ENCODE data around the gene PPP2R2B.

DNA sequence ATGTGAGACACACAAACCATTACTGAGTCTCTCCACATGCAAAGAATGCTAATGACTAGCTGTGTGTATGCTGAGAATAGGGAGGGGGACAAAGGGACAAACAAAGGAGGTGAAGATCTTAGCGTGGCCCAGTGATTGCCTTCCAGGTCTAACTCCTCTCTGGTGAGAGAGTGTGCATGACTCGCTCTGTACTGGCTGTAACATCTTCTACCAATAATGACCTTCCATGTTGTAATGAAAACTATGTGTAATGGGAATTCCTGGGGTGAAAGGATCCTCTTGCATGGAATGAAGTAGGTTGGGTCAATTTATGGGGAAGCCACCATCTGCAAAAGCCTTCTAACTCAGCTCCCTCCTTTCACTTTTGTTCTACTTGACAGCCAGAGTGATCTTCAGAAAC lies 338.1 kb downstream of the PPP2R2B start:
- no peak for TF ChIP-seq FOXP1 (CRISPR knock-in tag; IDR thresholded peaks at IDR 0.05; ENCODE audit: borderline replicate concordance)
- TF ChIP-seq, protein P1, sequence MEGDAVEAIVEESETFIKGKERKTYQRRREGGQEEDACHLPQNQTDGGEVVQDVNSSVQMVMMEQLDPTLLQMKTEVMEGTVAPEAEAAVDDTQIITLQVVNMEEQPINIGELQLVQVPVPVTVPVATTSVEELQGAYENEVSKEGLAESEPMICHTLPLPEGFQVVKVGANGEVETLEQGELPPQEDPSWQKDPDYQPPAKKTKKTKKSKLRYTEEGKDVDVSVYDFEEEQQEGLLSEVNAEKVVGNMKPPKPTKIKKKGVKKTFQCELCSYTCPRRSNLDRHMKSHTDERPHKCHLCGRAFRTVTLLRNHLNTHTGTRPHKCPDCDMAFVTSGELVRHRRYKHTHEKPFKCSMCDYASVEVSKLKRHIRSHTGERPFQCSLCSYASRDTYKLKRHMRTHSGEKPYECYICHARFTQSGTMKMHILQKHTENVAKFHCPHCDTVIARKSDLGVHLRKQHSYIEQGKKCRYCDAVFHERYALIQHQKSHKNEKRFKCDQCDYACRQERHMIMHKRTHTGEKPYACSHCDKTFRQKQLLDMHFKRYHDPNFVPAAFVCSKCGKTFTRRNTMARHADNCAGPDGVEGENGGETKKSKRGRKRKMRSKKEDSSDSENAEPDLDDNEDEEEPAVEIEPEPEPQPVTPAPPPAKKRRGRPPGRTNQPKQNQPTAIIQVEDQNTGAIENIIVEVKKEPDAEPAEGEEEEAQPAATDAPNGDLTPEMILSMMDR (IDR thresholded peaks at IDR 0.05): no peak
- no peak for TF ChIP-seq SMAD4 (CRISPR knock-in tag; IDR thresholded peaks at IDR 0.05)
- no peak for TF ChIP-seq ZNF232 (CRISPR knock-in tag; IDR thresholded peaks at IDR 0.05)
- TF ChIP-seq, protein P2, sequence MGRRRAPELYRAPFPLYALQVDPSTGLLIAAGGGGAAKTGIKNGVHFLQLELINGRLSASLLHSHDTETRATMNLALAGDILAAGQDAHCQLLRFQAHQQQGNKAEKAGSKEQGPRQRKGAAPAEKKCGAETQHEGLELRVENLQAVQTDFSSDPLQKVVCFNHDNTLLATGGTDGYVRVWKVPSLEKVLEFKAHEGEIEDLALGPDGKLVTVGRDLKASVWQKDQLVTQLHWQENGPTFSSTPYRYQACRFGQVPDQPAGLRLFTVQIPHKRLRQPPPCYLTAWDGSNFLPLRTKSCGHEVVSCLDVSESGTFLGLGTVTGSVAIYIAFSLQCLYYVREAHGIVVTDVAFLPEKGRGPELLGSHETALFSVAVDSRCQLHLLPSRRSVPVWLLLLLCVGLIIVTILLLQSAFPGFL (CRISPR knock-in tag; IDR thresholded peaks at IDR 0.05; ENCODE audit: borderline replicate concordance): no peak
- TF ChIP-seq, protein P3, sequence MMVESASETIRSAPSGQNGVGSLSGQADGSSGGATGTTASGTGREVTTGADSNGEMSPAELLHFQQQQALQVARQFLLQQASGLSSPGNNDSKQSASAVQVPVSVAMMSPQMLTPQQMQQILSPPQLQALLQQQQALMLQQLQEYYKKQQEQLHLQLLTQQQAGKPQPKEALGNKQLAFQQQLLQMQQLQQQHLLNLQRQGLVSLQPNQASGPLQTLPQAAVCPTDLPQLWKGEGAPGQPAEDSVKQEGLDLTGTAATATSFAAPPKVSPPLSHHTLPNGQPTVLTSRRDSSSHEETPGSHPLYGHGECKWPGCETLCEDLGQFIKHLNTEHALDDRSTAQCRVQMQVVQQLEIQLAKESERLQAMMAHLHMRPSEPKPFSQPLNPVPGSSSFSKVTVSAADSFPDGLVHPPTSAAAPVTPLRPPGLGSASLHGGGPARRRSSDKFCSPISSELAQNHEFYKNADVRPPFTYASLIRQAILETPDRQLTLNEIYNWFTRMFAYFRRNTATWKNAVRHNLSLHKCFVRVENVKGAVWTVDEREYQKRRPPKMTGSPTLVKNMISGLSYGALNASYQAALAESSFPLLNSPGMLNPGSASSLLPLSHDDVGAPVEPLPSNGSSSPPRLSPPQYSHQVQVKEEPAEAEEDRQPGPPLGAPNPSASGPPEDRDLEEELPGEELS (CRISPR knock-in tag; IDR thresholded peaks at IDR 0.05): no peak
- TF ChIP-seq USF2 (CRISPR knock-in tag; IDR thresholded peaks at IDR 0.05): no peak
